HepG2 (cell line): Measurements from ENCODE around the gene CCDC150. TPM values are rescaled to one million over a fixed set of nuclear protein-coding genes. Genes with fewer than 3 reads are reported as not detected.

ENCODE experiments used
- FOXO1 ChIP-seq: sonication (generic); formaldehyde crosslinking; IDR thresholded peaks from 2 replicates; pipeline ENCODE4 v1.4.0; 2020; ENCODE audit warnings: missing genetic modification reagents
- HCFC1 ChIP-seq: fragments of 150-350 bp; IDR thresholded peaks from 2 replicates; pipeline ENCODE4 v1.6.1; 2014; ENCODE audit warnings: low read depth, low read length
- HDAC1 ChIP-seq: sonication (generic); formaldehyde crosslinking; IDR thresholded peaks from 2 replicates; pipeline ENCODE4 v1.5.1; 2020; ENCODE audit warnings: mild to moderate bottlenecking, missing genetic modification reagents
- HNF4G ChIP-seq, 2 experiments: sonication (generic) in 1 of 2; formaldehyde crosslinking in 1 of 2; IDR thresholded peaks; 2 replicates each; pipeline versions ENCODE4 v1.4.0 to v1.6.1; 2011 to 2020; ENCODE audit warnings: borderline replicate concordance in 2 of 2, low read depth in 2 of 2, mild to moderate bottlenecking in 2 of 2, low read length in 1 of 2, missing genetic modification reagents in 1 of 2, moderate library complexity in 1 of 2
- MXI1 ChIP-seq: IDR thresholded peaks from 3 replicates; pipeline ENCODE4 v1.6.1; 2012; ENCODE audit warnings: low read depth, low read length, inconsistent platforms, borderline replicate concordance
- NFRKB ChIP-seq: fragments of 450-650 bp; IDR thresholded peaks from 2 replicates; pipeline ENCODE4 v1.6.1; 2017
- PAXIP1 ChIP-seq: sonication (generic); formaldehyde crosslinking; conservative IDR thresholded peaks from 2 replicates; pipeline ENCODE4 v1.4.0; 2020; ENCODE audit warnings: mild to moderate bottlenecking, missing genetic modification reagents, moderate library complexity
- PRPF4 ChIP-seq: fragments of 200-400 bp; formaldehyde crosslinking; IDR thresholded peaks from 2 replicates; pipeline ENCODE4 v1.6.1; 2016; ENCODE audit warnings: low read length, low read depth; ENCODE audit not compliant: poor library complexity, severe bottlenecking
- REST ChIP-seq, 2 experiments: IDR thresholded peaks; 2 replicates each; pipeline ENCODE4 v1.6.1; 2011 to 2012; ENCODE audit warnings: low read length in 2 of 2, borderline replicate concordance in 1 of 2, low read depth in 1 of 2, mild to moderate bottlenecking in 1 of 2, moderate library complexity in 1 of 2
- SOX13 ChIP-seq, 3 experiments: fragments of 450-650 bp in 1 of 3; sonication (generic) in 1 of 3; formaldehyde crosslinking in 1 of 3; IDR thresholded peaks in 2 of 3; conservative IDR thresholded peaks in 1 of 3; 2 replicates each; pipeline versions ENCODE4 v1.5.0 to v1.6.1; 2016 to 2020; ENCODE audit warnings: antibody characterized with exemption in 1 of 3, mild to moderate bottlenecking in 1 of 3, missing compliant biosample characterization in 1 of 3, missing genetic modification reagents in 1 of 3, moderate library complexity in 1 of 3
- SP4 ChIP-seq: sonication (generic); formaldehyde crosslinking; IDR thresholded peaks from 2 replicates; pipeline ENCODE4 v1.8.1; 2023; ENCODE audit warnings: mild to moderate bottlenecking, missing genetic modification reagents
- TEAD3 ChIP-seq: optimal IDR thresholded peaks from 2 replicates; pipeline ENCODE3; 2016; ENCODE audit warnings: borderline replicate concordance
- ZFP82 ChIP-seq: sonication (generic); formaldehyde crosslinking; IDR thresholded peaks from 2 replicates; pipeline ENCODE4 v1.5.1; 2020; ENCODE audit warnings: mild to moderate bottlenecking, missing genetic modification reagents, borderline replicate concordance
- ZNF496 ChIP-seq: sonication (generic); formaldehyde crosslinking; IDR thresholded peaks from 2 replicates; pipeline ENCODE4 v1.8.1; 2023; ENCODE audit warnings: mild to moderate bottlenecking, moderate library complexity, missing genetic modification reagents; ENCODE audit not compliant: insufficient replicate concordance
- ZNF629 ChIP-seq: sonication (generic); formaldehyde crosslinking; conservative IDR thresholded peaks from 2 replicates; pipeline ENCODE4 v1.5.0; 2020; ENCODE audit warnings: missing genetic modification reagents
- ZNF670 ChIP-seq: sonication (generic); formaldehyde crosslinking; IDR thresholded peaks from 2 replicates; pipeline ENCODE4 v1.8.0; 2022; ENCODE audit warnings: mild to moderate bottlenecking, missing genetic modification reagents, borderline replicate concordance
- ZNF674 ChIP-seq: sonication (generic); formaldehyde crosslinking; IDR thresholded peaks from 2 replicates; pipeline ENCODE4 v1.5.0; 2020; ENCODE audit warnings: low read depth, mild to moderate bottlenecking, missing genetic modification reagents
- ZNF710 ChIP-seq: sonication (generic); formaldehyde crosslinking; IDR thresholded peaks from 2 replicates; pipeline ENCODE4 v1.5.0; 2020; ENCODE audit warnings: mild to moderate bottlenecking, missing genetic modification reagents, borderline replicate concordance
- ZNF816 ChIP-seq: sonication (generic); formaldehyde crosslinking; IDR thresholded peaks from 2 replicates; pipeline ENCODE4 v1.8.0; 2022; ENCODE audit warnings: missing genetic modification reagents, mild to moderate bottlenecking, borderline replicate concordance
- polyA plus RNA-seq, 8 experiments: library from polyadenylated mRNA; depleted of rRNA in 3 of 8; stranded (reverse) in 7 of 8; unstranded in 1 of 8; fragments of >200 nt; fragmentation: Illumina TruSeq in 4 of 8; extraction: Trizol in 4 of 8; gene quantifications; 2 replicates each; pipeline versions ENCODE4 v1.2.1 to v1.2.3, GENCODE V29; 2011 to 2016; ENCODE audit warnings: low read depth in 4 of 8, missing spikeins in 1 of 8, mixed read lengths in 1 of 8; ENCODE audit not compliant: insufficient read depth in 1 of 8
- total RNA-seq, 5 experiments: library from RNA; depleted of rRNA; stranded (reverse); fragments of >200 nt; fragmentation: Illumina TruSeq; extraction: Trizol; gene quantifications; 2 replicates each; pipeline ENCODE4 v1.2.3, GENCODE V29; 2016; ENCODE audit warnings: low read depth in 1 of 5

The CCDC150 gene
- total and polyA plus RNA-seq, 2 of the 13 experiments (the other 11 are each of a cell fraction or from before 2014, with no cell fraction given), result 14.9 to 32.6 TPM

GRCh38 chr2:196729418-196729817 is 89.9 kb downstream of the CCDC150 start (continued):
- peak; percentile 73 for TF ChIP-seq HDAC1 (CRISPR knock-in tag)
- TF ChIP-seq ZNF710 (CRISPR knock-in tag), result peak; percentile 79; the same call in 1 of the 2 replicates
- no peak for TF ChIP-seq ZNF670 (CRISPR knock-in tag)
- TF ChIP-seq NFRKB, result no peak
- no peak for TF ChIP-seq SP4 (CRISPR knock-in tag)
- no peak for TF ChIP-seq HCFC1
- TF ChIP-seq PRPF4, result no peak
- TF ChIP-seq PAXIP1 (CRISPR knock-in tag), result peak; percentile 95
- TF ChIP-seq MXI1, result peak; percentile 24; the same call in 1 of the 3 replicates
- peak; percentile 98 for TF ChIP-seq TEAD3 (CRISPR knock-in tag)
- TF ChIP-seq ZNF496 (CRISPR knock-in tag), result no peak
- TF ChIP-seq REST (IDR thresholded peaks at IDR 0.05; ENCODE audit: borderline replicate concordance in 1 of 2, low read depth in 1 of 2, low read length in 2 of 2), result no peak
- TF ChIP-seq ZFP82 (CRISPR knock-in tag), result no peak
- TF ChIP-seq FOXO1, result peak; percentile 82; the same call in 1 of the 2 replicates
- TF ChIP-seq ZNF674 (CRISPR knock-in tag), result no peak
- TF ChIP-seq HNF4G (IDR thresholded peaks at IDR 0.05; ENCODE audit: borderline replicate concordance, low read depth, low read length), result peak; percentile 93
- TF ChIP-seq HNF4G (CRISPR knock-in tag; IDR thresholded peaks at IDR 0.05; ENCODE audit: borderline replicate concordance, low read depth), result peak; percentile 83; the same call in 1 of the 2 replicates
- peak; percentile 32; the same call in 1 of the 2 replicates for TF ChIP-seq ZNF629
- no peak for TF ChIP-seq SOX13 (IDR thresholded peaks at IDR 0.05)
- peak in 1 of 2 experiments; percentile 61; a peak in 1 of 4 replicates for TF ChIP-seq SOX13 (CRISPR knock-in tag; conservative IDR thresholded peaks at IDR 0.05 in 1 of 2, IDR thresholded peaks at IDR 0.05 in 1 of 2)
- peak; percentile 60; the same call in 1 of the 2 replicates for TF ChIP-seq ZNF816 (CRISPR knock-in tag)
